Lower leg skin (tissue), 4 donors: ENCODE results near the gene GRAMD4. TPM values are rescaled to one million over a fixed set of nuclear protein-coding genes. Genes with fewer than 3 reads are reported as not detected.

Experiments used
- DNase-seq, 2 donors: peaks; one replicate each; pipeline ENCODE4 v3.0.0-alpha.2; 2019; ENCODE audit warnings: low spot score in 2 of 2
- H3K4me3 ChIP-seq: fragments of 200-600 bp; sonication (generic); 2 replicates; pipeline ENCODE4 v1.5.1; 2017; ENCODE audit warnings: mild to moderate bottlenecking, low read depth; ENCODE audit not compliant: poor library complexity, severe bottlenecking
- POLR2A ChIP-seq, 2 donors: fragments of 450-650 bp; IDR thresholded peaks; one replicate each; pipeline ENCODE4 v1.6.1; 2016 to 2017; ENCODE audit warnings: antibody characterized with exemption in 2 of 2, mild to moderate bottlenecking in 1 of 2, moderate library complexity in 1 of 2
- WGBS, 2 donors: methylation state at CpG; one replicate each; pipeline ENCODE4 v1.1.5; 2018; 5-methylcytosine and 5-hydroxymethylcytosine counted together
- intact Hi-C: fragments of 100-400 bp; cut with DNase I; formaldehyde crosslinking; loops from one replicate; pipeline ENCODE4 v1.15.0; 2023; ENCODE audit warnings: low total_unique reads
- total RNA-seq, 4 donors: library from RNA; depleted of rRNA; stranded (reverse); fragments of >200 nt; gene quantifications; one replicate each; pipeline ENCODE4 v1.1.0, GENCODE V29; 2016
- TF ChIP-seq, protein P1 (sequence below), 3 donors: fragments of 450-650 bp; IDR thresholded peaks; one replicate each; pipeline ENCODE4 v1.5.1; 2016; ENCODE audit warnings: antibody characterized with exemption in 3 of 3, mild to moderate bottlenecking in 3 of 3, moderate library complexity in 2 of 3

Gene GRAMD4
- total RNA-seq, 4 donors from 2014 or later: 78.7 to 136 (median 117) TPM

DNA sequence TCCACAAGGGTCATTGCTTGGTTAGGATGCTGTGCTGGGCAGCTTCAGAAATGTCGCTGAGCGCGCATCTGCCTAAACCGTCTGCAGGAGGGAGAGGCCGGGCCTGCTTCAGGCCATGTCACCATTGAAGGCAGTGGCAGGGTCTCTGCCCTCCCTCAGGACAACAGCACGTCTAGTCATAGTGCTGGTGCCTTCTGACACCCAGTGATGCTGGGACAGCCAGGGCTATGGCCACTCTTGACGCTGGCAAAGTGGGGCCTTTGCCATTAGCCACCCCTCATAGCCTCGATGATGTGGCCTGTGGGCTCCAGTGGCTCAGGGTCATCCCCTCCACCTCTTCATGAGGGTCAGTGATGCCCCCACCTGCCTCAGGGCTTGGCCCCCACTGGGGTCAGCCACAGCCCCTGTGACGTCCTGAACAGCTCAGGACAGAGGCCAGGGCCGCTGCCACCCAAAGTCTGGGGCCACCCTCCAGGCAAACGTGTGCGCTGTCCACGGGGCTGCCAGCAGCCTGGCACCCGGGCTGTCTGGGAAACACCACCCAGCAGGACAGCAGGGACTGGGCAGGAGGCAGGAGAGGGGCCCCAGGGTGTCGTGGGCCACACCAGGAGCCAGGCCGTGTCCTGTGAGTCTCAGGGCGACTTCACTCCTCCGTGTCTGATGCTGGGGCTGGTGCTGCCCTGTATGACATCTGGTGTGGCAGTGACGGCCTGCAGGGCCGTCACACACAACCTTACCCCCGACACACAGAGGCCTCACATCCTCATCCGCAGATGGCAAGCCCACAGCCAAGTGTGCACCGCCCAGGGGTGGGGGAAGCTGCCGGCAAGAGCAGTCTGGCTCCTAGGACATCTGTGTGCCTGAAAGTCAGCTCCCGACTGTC lies 75.4 kb downstream of the GRAMD4 start:
- intact Hi-C loops: no loop called here
- 84 to 96% methylated on average over 14 to 25 of the region's 25 CpGs for WGBS, 2 donors
- TF ChIP-seq POLR2A (IDR thresholded peaks at IDR 0.05): no peak
- TF ChIP-seq, protein P1, sequence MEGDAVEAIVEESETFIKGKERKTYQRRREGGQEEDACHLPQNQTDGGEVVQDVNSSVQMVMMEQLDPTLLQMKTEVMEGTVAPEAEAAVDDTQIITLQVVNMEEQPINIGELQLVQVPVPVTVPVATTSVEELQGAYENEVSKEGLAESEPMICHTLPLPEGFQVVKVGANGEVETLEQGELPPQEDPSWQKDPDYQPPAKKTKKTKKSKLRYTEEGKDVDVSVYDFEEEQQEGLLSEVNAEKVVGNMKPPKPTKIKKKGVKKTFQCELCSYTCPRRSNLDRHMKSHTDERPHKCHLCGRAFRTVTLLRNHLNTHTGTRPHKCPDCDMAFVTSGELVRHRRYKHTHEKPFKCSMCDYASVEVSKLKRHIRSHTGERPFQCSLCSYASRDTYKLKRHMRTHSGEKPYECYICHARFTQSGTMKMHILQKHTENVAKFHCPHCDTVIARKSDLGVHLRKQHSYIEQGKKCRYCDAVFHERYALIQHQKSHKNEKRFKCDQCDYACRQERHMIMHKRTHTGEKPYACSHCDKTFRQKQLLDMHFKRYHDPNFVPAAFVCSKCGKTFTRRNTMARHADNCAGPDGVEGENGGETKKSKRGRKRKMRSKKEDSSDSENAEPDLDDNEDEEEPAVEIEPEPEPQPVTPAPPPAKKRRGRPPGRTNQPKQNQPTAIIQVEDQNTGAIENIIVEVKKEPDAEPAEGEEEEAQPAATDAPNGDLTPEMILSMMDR (IDR thresholded peaks at IDR 0.05): no peak
- H3K4me3 ChIP-seq: no peak overlapping the region
- no peak for DNase-seq

DNA sequence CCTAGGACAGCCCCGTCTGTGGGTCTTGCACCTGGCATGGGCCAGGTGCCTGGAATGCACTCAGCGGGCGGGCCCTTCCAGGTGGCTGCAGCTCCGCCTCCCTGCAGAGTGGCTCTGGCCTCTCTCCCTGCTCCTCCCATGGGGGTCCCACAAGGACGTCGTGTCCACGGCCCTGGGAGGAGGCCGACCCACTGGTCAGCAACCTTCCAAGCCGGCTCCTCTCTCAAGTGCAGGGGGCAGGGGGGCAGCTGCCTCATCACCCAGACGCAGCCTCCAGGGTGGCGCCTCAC lies 76.0 kb downstream of the GRAMD4 start:
- no peak for DNase-seq
- TF ChIP-seq POLR2A (IDR thresholded peaks at IDR 0.05): no peak
- TF ChIP-seq, protein P1 (IDR thresholded peaks at IDR 0.05): no peak
- WGBS, 2 donors: 75 to 90% methylated on average over 9 to 11 of the region's 11 CpGs
- intact Hi-C loops: no loop called here
- H3K4me3 ChIP-seq: no peak overlapping the region

GRCh38 chr22:46696614-46697013 lies 76.4 kb downstream of the GRAMD4 start:
- TF ChIP-seq, protein P1 (IDR thresholded peaks at IDR 0.05): no peak
- TF ChIP-seq POLR2A (IDR thresholded peaks at IDR 0.05): no peak
- 78 to 82% methylated on average over 10 of the region's 10 CpGs for WGBS, 2 donors
- DNase-seq: no peak
- H3K4me3 ChIP-seq: no peak overlapping the region
- intact Hi-C loops: no loop called here

DNA sequence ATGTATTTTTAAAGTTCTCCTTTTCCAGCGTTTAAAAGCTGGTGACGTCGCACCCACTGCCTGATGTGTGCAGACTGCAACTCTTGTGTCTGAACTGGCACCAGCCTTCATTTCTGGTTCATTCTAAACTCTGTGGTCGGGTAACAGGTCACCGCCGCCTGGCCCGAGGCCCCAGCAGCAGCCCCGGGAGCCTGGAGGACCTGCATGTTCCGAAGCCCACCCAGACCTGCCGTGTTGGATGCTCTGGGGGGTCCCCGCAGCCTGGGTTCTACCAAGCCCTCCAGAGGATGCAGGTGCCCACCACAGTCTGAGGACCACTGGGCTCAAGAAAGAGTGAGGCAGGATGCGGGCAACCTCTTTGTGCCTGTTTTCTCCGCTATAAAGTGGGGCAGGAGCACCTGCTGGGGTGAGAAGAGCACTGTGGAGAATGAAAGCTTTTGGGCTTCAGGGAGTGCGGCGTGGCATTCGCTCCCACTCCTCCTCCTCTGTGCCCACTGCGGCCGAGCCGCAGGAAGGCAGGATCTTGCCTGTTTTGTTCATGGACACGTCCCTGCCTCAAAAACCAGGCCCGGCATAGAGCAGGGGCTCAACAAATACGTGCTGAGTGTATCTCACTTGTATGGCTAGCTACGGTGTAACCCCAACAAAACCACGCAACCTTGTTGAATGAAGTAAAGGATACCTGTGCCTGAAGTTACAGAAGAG lies 77.8 kb downstream of the GRAMD4 start:
- no peak for DNase-seq
- 94 to 96% methylated on average over 22 to 24 of the region's 24 CpGs for WGBS, 2 donors
- intact Hi-C loops: no loop called here
- H3K4me3 ChIP-seq: no peak overlapping the region
- TF ChIP-seq POLR2A (IDR thresholded peaks at IDR 0.05): no peak
- TF ChIP-seq, protein P1 (IDR thresholded peaks at IDR 0.05): no peak

GRCh38 chr22:46699091-46699490 lies 78.9 kb downstream of the GRAMD4 start:
- intact Hi-C loops: no loop called here
- no peak for DNase-seq
- WGBS, 2 donors: 91% methylated on average over 17 of the region's 17 CpGs
- no peak for TF ChIP-seq POLR2A (IDR thresholded peaks at IDR 0.05)
- TF ChIP-seq, protein P1 (IDR thresholded peaks at IDR 0.05): no peak
- H3K4me3 ChIP-seq: no peak overlapping the region
